Fibroblast of skin of left biceps (primary cell): ENCODE data around the gene OR8A1.

Experiments used
- DNase-seq, 2 experiments: peaks; one replicate each; pipeline ENCODE4 v3.0.0-alpha.2; 2013; ENCODE audit warnings: low read depth in 2 of 2

OR8A1 gene

DNA sequence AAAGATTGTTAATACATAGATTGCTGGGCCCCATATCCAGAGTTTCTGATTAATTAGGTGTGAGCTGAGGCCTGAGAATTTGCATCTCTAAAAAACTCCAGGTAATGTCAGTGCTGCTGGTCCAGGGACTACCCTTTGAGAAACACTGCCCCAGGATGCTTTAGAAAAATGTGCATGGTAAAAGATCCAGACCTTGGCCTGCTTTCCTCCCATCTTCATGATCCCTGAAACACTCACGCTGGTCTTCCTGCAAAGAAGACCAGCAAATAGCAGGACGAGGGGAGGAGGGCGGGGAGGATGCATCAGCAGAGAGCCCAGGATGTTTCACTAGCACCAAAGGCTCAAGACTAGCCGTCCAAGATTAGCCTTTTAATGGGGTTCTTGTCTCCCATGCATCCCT, at the start of gene OR8A1:
Gene OR8A1 (plus strand): TSS at position 301 of the 400 bp plus-strand sequence. CDS start 123 bp downstream, outside the sequence.
- no peak for DNase-seq

DNA sequence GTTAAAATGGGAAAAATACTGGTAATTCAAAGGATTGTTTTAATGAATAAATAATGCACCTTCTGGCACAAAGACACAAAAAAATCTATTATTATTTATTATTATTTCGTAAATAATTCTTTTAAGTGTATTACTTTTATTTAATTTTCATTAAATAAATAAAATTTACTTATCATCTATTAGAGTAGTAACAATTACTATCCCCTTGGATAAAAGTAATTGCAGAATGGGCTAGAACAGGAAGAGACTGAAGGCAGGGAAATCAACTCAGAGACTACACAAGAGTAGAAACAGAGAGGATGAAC, 49.3 kb upstream of the OR8A1 start:
- no peak for DNase-seq

DNA sequence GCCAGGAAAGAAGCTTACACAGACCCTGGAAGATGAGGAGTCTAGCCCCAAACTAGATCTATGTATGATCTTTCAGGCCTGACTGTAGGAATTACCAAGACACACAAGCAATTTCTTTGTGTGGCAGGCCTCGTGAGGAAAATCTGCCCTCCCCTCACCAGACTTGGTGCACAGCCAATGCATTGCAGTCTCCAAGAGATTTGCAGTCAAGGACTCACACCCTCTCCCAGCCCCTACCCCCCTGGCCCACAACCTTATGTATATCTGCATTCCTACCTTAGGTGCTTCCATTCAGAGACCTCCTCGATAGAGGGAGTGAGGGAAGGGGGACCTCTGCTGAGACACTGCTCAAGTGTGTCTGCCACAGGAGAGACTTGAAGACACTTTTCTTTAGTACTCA, 36.2 kb upstream of the OR8A1 start:
- no peak for DNase-seq

DNA sequence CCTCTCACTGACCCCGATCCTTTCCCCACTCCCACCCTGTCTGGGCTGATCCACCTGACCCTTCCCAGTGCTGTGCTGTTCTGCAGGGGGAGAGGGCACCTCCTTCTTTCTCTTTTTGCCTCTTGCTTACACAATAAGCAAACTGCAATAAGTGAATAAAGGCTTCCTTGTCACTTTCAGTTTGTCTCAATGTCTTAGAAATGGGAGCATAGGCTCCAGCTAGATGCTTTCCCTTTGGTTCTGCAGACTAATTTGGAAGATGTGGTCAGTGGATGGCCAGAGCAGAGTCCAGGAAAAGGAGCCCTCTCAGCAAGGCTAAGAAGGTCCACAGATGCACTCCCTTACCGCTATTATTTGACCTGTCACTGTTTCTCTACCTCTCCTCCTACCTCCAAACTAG, 35.7 kb upstream of the OR8A1 start:
- DNase-seq: no peak

DNA sequence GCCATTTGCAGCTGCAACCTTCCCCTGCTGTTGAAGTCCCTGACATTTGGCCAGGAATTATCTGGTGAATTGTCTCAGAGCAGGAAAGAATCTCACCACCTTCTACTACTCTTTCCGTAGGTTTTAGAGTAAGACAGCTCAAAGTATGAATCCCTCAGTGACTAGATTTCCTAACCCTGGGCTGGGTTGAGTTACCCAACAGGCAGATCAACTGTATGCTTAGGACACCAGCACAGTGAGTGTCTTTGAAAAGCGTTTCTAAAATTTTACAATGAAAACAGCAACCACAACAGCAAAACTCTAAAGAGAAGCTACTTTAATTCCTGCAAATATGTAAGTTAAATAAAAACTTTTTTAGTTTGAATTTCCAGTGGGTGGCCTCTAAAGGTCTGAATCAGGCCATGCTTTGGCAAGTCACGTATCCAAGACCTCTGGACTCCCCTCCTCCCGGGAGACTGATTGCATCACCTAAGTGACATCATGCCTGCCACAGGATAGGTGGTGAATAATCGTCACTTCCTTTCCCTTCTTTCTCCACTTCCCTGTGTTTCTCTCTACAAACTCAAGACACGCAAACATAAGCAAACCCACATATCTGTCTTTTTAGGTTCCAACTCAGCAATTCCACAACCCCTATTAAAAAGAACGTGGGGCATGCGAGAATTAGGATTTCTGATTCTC, 34.1 kb upstream of the OR8A1 start:
- DNase-seq: no peak

DNA sequence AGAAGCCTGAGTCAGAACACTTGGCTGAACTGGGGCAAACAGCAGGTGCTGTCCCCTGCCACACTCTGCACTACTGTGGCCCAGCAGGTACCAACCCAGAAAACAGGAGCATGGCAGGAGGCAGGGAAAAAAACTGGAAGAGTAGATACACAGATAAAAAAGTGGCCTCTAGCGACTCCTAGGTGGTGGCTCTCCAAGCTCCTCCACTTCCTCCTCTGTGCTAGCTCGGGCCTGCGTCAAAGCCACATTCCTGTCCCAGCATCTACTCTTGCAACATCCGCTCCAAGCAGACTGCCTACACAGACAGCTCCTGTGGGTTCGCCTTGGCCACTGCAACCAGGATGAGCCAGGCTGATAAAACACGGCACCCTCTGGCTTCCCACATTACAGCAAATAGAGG, 33.3 kb upstream of the OR8A1 start:
- no peak for DNase-seq

DNA sequence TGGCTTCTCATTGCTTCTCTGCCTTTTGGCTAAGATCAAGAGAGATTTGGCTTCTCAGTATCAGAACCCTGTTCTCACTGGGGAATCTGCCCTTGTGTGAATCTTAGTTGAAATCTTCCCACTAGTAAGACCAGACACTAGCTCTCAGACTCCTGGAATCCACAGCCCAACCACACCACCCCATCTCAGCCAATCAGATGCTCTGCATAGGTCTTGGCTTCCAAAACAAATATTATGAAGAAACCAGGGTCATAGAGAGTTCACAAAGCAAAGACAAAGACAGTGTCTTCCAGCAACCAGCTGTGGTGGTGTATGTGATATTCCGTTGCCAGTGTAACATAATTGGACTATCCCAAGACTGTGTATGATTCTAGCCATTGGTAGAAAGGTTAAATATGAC, 31.8 kb upstream of the OR8A1 start:
- DNase-seq: no peak

DNA sequence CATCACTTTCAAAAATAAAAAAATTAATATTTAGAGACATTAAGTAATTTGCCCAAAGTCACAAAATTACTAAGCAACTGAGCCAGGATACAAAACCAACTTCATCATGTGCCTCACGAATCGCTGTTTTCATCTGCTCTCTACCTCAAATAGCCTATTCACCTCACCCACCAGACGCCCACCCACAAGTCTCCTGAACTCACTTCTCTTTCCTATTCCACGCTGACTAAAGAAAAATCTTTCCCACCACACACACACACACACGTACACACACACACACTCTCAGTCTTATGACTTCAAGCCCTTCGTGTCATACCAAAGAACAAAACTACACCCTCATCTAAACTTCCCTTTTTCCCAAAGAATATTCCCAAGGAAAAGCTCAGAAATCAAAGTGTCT, 28.6 kb upstream of the OR8A1 start:
- DNase-seq: no peak

DNA sequence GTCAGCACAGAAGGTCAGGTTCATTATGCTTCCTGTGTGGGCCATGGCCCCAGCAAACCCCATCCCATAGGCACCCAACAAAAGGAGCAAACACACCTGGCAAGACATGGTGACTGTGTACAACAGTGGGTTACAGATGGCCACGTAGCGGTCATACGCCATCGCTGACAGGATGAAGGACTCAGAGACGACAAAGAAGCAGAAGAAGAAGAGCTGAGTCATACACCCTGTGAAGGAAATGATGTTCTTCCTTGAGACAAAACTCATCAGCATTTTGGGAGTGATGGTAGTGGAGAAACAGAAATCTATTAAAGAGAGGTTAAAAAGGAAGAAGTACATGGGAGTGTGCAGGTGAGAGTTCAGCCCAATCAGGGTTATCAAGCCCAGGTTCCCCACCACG, 26.7 kb upstream of the OR8A1 start:
- DNase-seq: no peak

DNA sequence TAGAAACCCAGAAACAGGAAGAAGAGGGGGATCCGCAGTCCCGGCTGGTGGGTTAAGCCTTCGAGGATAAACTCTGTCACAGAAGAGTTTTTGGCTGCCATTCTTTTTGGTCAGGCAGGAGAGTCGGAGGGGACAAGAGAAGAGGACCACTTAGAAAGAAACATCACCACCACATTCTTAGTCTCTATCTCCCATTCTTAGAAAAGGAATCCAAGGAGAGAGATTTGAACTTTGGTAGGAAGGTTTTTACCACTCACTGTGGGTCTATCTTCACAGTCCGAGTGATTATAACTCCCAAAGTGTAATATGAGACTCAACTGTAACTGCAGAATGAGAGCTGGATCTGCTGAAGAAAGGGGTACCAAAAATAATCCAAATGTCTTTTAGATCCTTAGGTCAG, 26.2 kb upstream of the OR8A1 start, which contains the start of gene OR8B12:
Gene OR8B12 (minus strand): TSS at position 101 of the 400 bp plus-strand sequence. CDS start 0 bp downstream, at position 101.
- no peak for DNase-seq

DNA sequence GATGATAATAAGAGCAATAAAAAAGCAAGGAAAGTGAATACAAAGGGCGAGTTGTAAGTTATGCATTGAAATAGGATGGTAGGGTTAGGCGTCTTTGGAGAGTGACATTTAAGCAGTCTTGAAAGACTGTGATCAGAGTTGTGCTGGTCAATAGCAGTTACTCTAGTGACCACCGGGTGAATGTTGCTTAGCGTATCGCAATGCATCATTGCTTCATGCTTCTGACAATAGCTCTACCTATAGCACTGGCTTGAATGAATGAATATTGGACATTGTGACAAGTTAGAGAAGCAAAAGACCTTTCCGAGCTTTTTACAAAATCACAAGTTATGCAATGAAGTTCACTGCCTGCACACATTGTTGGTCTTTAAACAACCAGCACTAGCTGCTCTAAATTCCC, 18.6 kb upstream of the OR8A1 start:
- DNase-seq: no peak

DNA sequence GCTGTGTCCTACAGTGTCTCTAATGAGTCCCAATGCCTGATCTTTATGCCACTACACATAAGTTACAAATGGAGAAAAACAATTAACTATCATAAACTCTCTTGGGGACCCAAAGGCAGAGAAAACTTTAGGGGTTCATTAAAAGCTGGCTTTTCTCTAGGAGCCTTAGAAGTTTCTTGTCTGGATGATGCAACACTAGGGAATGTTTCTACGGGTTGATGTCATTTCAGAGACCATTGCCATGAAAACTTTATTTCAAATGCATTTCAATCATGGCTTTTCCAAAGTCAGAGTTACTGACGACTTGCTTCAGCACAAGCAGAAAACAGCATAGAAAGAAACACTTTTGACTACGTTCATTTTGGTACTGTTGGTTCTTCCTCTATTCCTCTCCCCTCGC, 17.8 kb upstream of the OR8A1 start:
- DNase-seq: no peak

DNA sequence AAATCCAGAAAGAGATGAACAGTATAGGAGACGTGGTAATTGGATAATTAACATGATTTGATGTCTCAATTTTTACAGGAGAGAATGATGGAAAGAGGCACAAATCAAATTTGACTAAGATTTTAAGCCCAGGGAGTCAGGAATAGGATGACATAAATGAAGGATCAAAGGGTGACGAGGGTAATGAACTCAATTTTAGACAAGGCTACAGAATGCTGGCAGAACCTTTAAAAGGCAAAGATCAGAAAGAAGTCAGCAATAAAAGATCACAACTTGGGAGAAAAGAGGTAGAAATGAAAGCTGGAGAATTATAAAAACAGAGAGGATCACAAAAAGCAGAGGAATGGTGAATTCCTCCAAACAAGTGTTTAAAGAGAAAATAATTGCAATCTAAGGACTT, 13.0 kb upstream of the OR8A1 start:
- DNase-seq: no peak

DNA sequence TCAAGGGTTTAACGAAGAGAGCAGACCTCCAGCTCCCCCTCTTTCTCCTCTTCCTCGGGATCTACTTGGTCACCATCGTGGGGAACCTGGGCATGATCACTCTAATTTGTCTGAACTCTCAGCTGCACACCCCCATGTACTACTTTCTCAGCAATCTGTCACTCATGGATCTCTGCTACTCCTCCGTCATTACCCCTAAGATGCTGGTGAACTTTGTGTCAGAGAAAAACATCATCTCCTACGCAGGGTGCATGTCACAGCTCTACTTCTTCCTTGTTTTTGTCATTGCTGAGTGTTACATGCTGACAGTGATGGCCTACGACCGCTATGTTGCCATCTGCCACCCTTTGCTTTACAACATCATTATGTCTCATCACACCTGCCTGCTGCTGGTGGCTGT, 363 bp downstream of the OR8A1 start:
- no peak for DNase-seq

DNA sequence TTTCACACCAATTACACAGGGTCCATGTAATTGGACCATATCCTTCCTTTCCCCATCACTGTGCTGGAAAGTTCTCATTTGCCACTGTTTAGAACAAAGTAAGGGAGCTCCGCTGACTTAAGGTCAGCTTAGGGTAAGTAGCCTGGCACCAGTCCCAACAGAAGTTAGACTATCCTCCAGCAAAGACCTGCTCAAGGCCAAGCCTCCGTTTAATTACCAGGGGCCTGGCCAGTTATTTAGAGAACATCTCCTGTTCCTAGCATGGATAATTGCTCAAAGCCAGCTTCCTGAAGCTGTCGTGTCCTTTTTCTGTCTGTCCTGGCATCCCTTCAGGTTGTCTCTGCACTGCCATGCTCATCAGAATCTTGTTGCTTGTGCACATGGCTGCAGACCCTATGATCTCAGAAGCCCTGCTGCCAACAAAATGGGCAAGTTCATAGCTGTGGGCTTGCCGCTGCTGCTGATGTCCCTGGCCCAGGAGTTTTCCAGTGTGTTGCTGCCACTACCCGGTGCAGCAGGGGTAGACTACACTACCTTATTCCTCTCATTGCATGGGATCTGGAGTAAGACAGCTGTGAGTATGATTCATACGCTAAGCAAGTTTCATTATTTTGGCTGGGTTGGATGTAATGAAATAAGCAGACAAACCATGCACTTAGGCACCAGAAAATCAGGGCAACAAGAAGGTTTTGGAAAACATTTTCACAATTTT, 8.1 kb downstream of the OR8A1 start:
- DNase-seq: no peak

DNA sequence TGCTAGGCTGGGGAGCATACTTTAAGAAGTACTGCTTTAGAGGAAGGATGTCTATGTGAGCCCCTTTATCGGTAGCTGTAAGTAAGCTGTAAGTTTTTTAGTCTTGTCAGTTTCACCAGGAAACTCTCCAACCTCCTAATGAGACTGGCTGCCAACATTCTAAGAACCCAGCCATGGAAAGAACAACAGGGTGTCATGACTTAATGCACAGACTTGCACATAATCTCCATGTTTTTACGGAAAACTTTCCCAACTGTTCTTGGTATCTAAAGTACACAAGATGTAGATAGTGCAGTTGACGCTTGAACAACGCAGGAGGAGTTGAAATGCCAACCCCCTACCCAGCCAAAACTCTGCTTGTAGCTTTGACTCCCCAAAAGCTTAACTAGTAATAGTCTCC, 9.0 kb downstream of the OR8A1 start:
- DNase-seq: no peak

DNA sequence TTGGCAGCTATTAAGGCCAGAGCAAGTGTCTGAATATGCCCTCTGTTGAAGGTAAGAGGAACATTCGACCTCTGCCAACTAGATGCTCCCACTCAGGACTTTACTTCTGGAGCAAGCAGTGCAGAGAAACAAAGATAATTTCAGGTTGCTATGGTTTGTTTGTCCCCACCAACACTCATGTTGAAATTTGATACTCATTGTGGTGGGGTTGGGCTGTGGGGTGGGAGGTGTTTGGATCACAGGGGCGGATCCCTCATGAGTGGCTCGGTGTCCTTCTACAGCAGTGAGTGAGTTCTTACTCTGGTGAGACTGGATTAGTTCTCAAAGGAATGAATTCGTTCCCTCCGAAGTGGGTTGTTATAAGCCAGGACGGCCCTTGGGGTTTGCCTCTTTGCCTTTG, 12.0 kb downstream of the OR8A1 start:
- no peak for DNase-seq

DNA sequence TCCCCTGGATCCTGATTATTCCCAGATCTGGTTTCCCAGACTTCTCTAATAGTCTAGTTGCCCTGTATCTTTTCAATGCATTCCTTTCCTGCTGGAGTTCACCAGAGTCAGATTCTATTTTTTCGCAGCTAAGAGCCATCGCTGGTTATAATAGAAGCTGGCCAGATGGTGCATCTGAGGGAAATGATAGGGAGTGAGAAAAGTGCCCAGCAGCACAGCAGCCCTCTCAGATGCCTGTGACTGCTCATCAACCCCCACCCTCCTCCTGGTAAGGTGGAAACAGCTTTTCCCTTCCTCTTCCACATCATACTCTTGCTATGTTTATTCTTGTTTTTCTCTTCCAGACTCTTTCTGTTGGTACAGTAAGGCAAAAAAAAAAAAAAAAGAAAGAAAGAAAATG, 12.8 kb downstream of the OR8A1 start:
- no peak for DNase-seq

DNA sequence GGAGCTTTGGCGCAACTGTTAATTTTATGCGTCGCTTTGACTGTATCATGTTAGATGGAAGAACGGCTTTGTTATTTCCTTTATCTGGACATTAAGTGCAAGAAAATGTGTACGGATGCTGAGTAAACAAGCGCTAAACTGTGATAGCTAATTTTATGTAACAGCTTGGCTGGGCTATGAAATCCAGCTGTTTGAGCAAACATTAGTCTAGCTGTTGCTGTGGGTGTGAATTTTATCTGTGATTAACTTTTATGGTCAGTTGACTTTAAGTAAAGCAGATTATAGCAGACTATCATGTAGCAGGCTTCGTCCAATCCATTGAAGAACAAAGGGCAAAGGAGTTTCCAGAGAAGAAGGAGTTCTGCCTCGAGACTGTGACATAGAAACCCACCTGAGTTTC, 14.0 kb downstream of the OR8A1 start:
- DNase-seq: no peak

DNA sequence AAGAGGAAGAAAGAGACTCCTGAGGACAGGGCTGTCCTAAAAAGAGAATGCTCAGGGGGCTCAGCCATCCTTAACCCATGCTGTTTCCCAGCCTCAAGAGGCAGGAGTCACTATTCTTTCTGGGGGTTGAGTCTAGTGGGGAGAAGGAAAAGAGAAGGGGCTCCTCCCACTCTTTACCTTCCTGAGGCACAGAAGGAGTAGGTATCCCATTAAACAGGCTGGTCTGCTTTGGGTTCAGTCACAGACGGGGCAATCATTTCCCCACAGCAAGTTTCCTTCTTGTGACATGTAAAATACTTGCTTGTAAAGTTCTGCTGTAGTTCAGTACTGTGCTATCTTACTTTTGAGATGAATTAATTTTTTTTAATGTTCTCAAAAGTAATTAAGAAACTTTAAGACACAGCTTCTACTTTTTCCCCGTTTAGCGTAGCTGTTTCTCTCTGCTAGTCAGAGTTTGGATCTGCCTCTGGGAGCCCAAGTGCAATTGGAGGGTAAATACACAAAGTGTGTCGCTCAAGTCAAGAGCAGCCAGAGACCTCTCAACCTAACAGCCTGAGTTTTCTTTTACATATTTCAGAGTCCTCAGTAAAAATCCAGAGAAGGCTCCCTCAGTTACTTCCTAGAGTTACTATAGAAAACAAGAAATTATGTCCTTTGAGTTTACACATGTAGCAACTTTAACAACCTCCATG, 15.0 kb downstream of the OR8A1 start:
- DNase-seq: no peak

DNA sequence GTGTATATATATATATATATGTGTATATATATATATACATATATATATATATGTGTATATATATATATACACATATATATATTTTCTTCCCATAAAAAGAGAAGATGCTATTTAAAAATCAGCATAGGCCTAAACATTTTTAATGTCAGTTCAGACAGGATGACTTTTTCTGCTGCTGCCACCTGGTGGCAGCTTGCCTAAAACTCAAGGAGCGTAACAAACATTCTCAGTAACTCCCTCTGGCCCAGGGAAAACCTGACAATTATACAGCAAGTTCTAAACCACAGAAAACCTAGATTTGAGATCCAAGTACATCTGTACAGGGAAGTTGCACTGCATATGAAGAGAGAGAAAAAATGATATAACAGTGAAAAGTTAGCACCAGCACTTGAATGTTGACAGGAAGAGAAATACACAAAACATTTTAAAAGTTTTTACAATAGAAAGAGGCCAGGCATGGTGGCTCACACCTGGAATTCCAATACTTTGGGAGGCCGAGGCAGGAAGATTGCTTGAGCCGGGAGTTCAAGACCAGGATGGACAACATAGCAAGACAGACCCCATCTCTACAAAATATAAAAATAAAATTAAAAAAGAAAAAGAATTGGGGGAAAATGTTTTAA, 16.6 kb downstream of the OR8A1 start:
- peak; percentile 21 to 23 for DNase-seq

DNA sequence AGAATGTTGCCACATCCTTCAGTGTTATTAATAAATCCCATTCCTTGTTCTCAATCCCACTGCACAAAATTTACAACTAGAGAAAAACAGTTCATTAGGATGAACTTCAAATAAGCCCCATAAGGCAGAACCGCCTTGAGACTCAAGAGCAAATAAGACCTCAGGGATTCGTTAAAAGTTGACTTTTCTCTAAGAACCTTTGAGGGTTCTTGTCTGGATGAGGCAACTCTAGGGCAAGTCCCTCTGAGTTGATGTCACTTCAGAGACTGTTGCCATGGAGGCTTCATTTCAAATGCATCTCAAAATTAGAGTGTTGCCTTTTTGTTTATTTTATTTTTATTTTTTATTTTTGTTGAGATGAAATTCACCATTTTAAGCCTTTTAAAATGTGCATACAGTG, 21.6 kb downstream of the OR8A1 start:
- no peak for DNase-seq

DNA sequence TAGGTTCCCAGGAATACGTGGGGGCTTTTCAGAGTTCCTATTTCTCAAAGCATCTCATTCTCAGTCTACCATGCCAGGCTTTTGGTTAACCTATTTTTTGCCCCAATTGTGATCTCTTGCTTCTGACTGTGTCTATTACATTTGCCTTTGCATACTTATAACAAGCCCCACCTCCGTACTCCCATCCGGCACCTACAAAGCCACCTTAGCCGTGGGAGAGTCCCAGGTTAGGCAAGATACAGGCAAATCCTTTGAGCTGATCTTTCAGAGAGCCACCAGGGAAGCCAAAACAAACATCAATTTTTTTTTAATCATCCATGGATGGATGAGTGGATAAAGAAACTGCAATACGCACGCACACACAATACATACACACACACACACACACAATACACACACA, 22.8 kb downstream of the OR8A1 start:
- DNase-seq: no peak
